K562 treated with DMSO at 1 percent for 12 hours (cell line): ENCODE measurements around the gene WRAP73. TPM values are rescaled to one million over a fixed set of nuclear protein-coding genes. Genes with fewer than 3 reads are reported as not detected.

Experiments
- total RNA-seq: library from RNA; unstranded; fragments of 300-600 nt; gene quantifications from 2 replicates; pipeline ENCODE4 v1.2.3, GENCODE V29; 2022; ENCODE audit not compliant: insufficient read depth

Gene WRAP73, protein sequence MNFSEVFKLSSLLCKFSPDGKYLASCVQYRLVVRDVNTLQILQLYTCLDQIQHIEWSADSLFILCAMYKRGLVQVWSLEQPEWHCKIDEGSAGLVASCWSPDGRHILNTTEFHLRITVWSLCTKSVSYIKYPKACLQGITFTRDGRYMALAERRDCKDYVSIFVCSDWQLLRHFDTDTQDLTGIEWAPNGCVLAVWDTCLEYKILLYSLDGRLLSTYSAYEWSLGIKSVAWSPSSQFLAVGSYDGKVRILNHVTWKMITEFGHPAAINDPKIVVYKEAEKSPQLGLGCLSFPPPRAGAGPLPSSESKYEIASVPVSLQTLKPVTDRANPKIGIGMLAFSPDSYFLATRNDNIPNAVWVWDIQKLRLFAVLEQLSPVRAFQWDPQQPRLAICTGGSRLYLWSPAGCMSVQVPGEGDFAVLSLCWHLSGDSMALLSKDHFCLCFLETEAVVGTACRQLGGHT
- 40.5 and 55.5 TPM in 2 replicates for total RNA-seq

GRCh38 chr1:3649342-3650247 is at the start of gene WRAP73:
TSS of gene WRAP73 (minus strand) at chr1:3650103. CDS start at chr1:3649999, 104 bp downstream.

DNA sequence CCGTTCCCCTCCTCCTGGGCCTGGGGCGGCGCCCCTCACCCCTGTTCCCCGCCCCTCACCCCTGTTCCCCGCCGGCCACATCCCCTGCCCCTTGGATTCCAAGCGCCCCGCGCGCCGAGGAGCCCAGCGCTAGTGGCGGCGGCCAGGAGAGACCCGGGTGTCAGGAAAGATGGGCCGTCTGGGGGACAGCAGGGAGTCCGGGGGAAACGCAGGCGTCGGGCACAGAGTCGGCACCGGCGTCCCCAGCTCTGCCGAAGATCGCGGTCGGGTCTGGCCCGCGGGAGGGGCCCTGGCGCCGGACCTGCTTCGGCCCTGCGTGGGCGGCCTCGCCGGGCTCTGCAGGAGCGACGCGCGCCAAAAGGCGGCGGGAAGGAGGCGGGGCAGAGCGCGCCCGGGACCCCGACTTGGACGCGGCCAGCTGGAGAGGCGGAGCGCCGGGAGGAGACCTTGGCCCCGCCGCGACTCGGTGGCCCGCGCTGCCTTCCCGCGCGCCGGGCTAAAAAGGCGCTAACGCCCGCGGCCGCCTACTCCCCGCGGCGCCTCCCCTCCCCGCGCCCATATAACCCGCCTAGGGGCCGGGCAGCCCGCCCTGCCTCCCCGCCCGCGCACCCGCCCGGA is 2.1 kb upstream of the WRAP73 start, which contains the start of gene TP73:
TP73 (plus strand) TSS at position 587 of the 618 bp plus-strand sequence. CDS start 29,850 bp downstream, outside the sequence.

GRCh38 chr1:3624200-3625136 is 25.4 kb downstream of the WRAP73 start, which contains the start of gene TPRG1L:
TSS of gene TPRG1L (plus strand) at chr1:3625015. CDS start at chr1:3625073, 58 bp downstream.

DNA sequence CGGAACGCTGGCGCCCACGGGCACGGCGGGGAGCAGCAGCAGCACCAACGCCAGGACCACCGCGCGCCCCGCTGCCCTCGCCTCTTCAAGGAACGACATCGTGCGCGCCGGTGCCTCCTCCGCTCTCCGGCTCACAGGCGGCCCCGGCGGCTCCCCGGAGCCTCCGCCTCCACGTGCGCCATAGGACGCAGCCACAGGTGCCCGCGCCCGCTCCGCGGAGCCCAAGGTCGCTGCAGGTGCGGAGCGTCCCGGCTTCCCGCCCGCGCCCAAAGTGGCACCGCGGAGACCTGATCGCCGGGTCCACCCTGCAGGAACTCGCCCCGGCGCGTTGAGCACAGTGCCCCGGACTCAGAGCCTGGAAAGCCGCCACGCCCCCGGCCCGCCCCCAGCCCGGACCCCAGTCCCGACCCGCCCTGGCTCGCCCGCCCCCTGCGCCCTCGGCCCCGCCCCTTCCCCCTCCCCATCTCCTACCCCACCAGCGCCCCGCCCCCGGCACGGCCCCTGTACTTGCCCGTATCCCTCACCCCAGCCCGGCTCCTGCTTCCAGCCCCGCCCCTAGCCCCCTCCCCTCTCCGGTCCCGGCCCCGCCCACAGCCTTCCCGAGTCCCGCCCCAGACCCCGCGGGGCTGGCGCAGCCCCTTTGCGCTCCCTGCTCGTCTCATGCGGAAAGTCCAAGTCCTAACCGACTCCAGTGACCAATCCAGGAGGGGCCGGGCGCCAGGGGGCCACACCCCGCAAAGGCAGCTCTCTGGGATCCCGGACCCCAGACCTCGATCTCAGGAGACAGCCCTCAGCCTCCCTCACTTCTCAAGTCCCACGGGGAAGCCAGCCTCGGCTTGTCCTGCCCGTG is 38.5 kb downstream of the WRAP73 start, which contains the start of gene MEGF6:
MEGF6 (minus strand) TSS at position 339 of the 850 bp plus-strand sequence; CDS start at position 99, 240 bp downstream.

Other genes with a start within 250 kb of the WRAP73 start
- gene ARHGEF16, start 195.4 kb downstream of the WRAP73 start, total RNA-seq: 4.3 and 6.2 TPM in 2 replicates
- gene MEGF6, start 38.6 kb downstream of the WRAP73 start, total RNA-seq: 2.2 and 6.2 TPM in 2 replicates
- 21.6 and 24.4 TPM in 2 replicates for gene TPRG1L, start 25.1 kb downstream of the WRAP73 start, total RNA-seq
- gene TP73, start 2.4 kb upstream of the WRAP73 start, total RNA-seq: 0.74 and 0.89 TPM in 2 replicates
- gene CCDC27, start 102.3 kb upstream of the WRAP73 start, total RNA-seq: not detected in 2 replicates
- gene SMIM1, start 122.6 kb upstream of the WRAP73 start, total RNA-seq: 70.4 and 83.0 TPM in 2 replicates
- gene LRRC47, start 146.4 kb upstream of the WRAP73 start, total RNA-seq: 26.9 and 40.7 TPM in 2 replicates
- 8.5 and 31.3 TPM in 2 replicates for gene CEP104, start 207.1 kb upstream of the WRAP73 start, total RNA-seq
- 2.5 and 5.4 TPM in 2 replicates for gene DFFB, start 207.4 kb upstream of the WRAP73 start, total RNA-seq